ENCODE data around the gene LRRC3B. TPM values are rescaled to one million over a fixed set of nuclear protein-coding genes. Genes with fewer than 3 reads are reported as not detected.

Gene LRRC3B
- total RNA-seq, 2 donors from 2014 or later: not detected

DNA sequence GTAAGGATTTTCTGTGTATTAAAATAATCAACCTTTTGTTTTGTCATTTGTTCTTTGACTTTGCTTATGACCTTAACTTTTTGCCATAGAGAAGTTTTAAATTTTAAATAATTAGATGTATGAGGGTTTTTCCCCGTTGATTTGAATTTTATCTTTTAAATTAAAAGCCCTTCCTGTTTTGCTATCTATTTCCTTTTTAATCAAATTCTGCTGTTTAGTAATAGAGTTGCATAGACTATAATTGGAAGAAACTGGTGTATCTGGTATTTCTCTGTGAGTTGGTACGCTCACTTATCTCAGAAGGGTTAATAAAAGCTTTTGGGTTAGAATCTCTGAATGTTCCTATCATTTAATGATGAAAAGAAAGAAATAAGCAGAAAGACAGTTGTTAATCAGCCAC, 82.2 kb downstream of the LRRC3B start:
- H3K27ac ChIP-seq: no peak overlapping the region
- H3K27me3 ChIP-seq (replicated peaks; ENCODE audit: insufficient read depth): no peaks in the 10 kb centered on the region
- ATAC-seq (ENCODE audit: insufficient number of reproducible peaks, low FRiP score, low read depth) (no peak), DNase-seq (ENCODE audit: low spot score) (no peak)
- no peak for TF ChIP-seq CTCF (IDR thresholded peaks at IDR 0.05)
- H3K4me1 ChIP-seq (ENCODE audit: control insufficient read depth in 1 of 2, low read depth in 2 of 2): no peaks in the 10 kb centered on the region
- H3K4me3 ChIP-seq: no peak overlapping the region
- H3K9me3 ChIP-seq: no peaks in the 10 kb centered on the region
- H3K36me3 ChIP-seq: no peaks in the 10 kb centered on the region

GRCh38 chr3:26708501-26708900, 85.9 kb downstream of the LRRC3B start:
- Histone ChIP-seq H3K36me3 (no peaks in the 10 kb centered on the region), H3K27me3 (replicated peaks; ENCODE audit: insufficient read depth) (no peaks in the 10 kb centered on the region), H3K27ac (no peak overlapping the region), H3K9me3 (no peaks in the 10 kb centered on the region), H3K4me1 (ENCODE audit: control insufficient read depth in 1 of 2, low read depth in 2 of 2) (peaks cover 0 to 9% of the 10 kb centered on the region in 2 donors), H3K4me3 (no peak overlapping the region)
- no peak for ATAC-seq (ENCODE audit: insufficient number of reproducible peaks, low FRiP score, low read depth)
- TF ChIP-seq CTCF (IDR thresholded peaks at IDR 0.05): no peak
- no peak for DNase-seq (ENCODE audit: low spot score)

- DNase-seq (ENCODE audit: low spot score) (no peak), ATAC-seq (ENCODE audit: insufficient number of reproducible peaks, low FRiP score, low read depth) (no peak)
- H3K36me3 ChIP-seq: no peaks in the 10 kb centered on the region
- no peaks in the 10 kb centered on the region for H3K27me3 ChIP-seq (replicated peaks; ENCODE audit: insufficient read depth)
- H3K27ac ChIP-seq: no peak overlapping the region
- H3K4me1 ChIP-seq (ENCODE audit: control insufficient read depth in 1 of 2, low read depth in 2 of 2): peaks cover 0 to 13% of the 10 kb centered on the region in 2 donors
- peak; percentile 50 for TF ChIP-seq CTCF (IDR thresholded peaks at IDR 0.05)
- H3K4me3 ChIP-seq: no peak overlapping the region
- H3K9me3 ChIP-seq: peaks cover 4% of the 10 kb centered on the region
Observed at GRCh38 chr3:26712211-26713026, 89.8 kb downstream of the LRRC3B start.

- peaks cover 0 to 13% of the 10 kb centered on the region in 2 donors for H3K4me1 ChIP-seq (ENCODE audit: control insufficient read depth in 1 of 2, low read depth in 2 of 2)
- no peak for TF ChIP-seq CTCF (IDR thresholded peaks at IDR 0.05)
- peaks cover 4% of the 10 kb centered on the region for H3K9me3 ChIP-seq
- no peak overlapping the region for H3K27ac ChIP-seq
- no peak overlapping the region for H3K4me3 ChIP-seq
- no peaks in the 10 kb centered on the region for H3K36me3 ChIP-seq
- ATAC-seq (ENCODE audit: insufficient number of reproducible peaks, low FRiP score, low read depth): no peak
- no peak for DNase-seq (ENCODE audit: low spot score)
- no peaks in the 10 kb centered on the region for H3K27me3 ChIP-seq (replicated peaks; ENCODE audit: insufficient read depth)
Observed at GRCh38 chr3:26713091-26713490, 90.5 kb downstream of the LRRC3B start.

DNA sequence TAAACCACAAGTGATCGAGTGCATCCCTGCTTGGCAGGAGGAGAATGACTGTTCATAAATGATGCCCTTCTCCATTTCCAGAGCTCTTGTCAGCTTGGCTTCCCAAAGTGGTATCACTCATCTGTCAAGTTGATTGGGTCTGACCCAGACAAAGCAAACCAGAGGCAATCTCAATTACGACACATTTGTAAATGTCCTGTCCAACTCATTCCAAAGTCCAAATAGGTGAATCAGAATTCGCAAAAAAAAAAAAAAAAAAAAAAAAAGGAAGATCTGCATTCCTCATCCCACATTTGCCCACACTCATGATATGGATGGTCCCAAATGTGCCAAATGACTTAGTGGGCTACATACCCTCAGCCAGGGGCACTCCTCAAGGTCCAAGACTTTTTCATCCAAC, 91.9 kb downstream of the LRRC3B start:
- ATAC-seq (ENCODE audit: insufficient number of reproducible peaks, low FRiP score, low read depth) (no peak), DNase-seq (ENCODE audit: low spot score) (no peak)
- no peaks in the 10 kb centered on the region for H3K36me3 ChIP-seq

More for the DNA sequence above, 91.9 kb downstream of the LRRC3B start:
- no peak for TF ChIP-seq CTCF (IDR thresholded peaks at IDR 0.05)
- H3K4me3 ChIP-seq: no peak overlapping the region
- no peak overlapping the region for H3K27ac ChIP-seq
- peaks cover 4% of the 10 kb centered on the region for H3K9me3 ChIP-seq
- H3K4me1 ChIP-seq (ENCODE audit: control insufficient read depth in 1 of 2, low read depth in 2 of 2): peaks cover 0 to 13% of the 10 kb centered on the region in 2 donors
- no peaks in the 10 kb centered on the region for H3K27me3 ChIP-seq (replicated peaks; ENCODE audit: insufficient read depth)

Data from thoracic aorta (tissue), 2 donors.